Measurements from ENCODE around the gene BTNL3.
"Not testable (repeated sequence)": the region's sequence is repeated elsewhere in the genome, so short reads cannot be mapped to it uniquely, and the experiment has no call there.

Gene BTNL3

GRCh38 chr5:181024245-181025064 is 35.8 kb downstream of the BTNL3 start:
- peak; percentile 14 for DNase-seq

- no peak for DNase-seq
Measured at GRCh38 chr5:181027452-181028031, 38.9 kb downstream of the BTNL3 start.

DNA sequence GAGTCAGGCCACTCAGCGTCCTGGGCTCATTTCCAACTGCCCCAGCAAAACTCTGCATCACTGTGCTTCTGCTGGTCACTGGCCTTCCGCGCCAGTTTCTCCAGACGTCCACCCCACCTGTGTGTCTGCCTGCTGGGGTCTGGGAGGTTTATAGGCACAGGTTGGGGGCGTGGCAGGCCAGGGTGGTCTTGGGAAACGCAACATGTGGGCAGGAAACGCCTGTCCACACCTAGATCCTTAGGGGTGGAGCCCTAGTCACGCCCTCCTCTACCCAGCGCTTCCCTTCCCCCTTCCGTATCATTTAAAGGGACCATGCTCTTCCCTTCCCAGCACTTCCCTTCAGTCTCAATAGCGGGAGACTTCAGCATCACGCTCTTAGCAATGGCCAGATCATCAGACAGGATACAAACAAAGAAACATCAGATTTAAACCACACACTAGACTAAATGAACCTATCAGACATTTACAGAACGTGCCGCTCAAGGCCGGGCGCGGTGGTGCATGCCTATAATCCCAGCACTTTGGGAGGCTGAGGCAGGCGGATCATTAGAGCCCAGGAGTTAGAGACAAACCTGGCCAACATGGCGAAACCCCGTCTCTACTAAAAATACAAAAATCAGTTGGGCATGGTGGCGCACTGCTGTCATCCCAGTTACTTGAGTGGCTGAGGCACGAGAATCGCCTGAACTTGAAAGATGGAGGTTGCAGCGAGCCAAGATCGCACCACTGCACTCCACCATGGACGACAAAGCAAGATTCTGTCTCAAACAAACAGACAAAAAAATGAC is 39.6 kb downstream of the BTNL3 start:
- no peak for DNase-seq

DNA sequence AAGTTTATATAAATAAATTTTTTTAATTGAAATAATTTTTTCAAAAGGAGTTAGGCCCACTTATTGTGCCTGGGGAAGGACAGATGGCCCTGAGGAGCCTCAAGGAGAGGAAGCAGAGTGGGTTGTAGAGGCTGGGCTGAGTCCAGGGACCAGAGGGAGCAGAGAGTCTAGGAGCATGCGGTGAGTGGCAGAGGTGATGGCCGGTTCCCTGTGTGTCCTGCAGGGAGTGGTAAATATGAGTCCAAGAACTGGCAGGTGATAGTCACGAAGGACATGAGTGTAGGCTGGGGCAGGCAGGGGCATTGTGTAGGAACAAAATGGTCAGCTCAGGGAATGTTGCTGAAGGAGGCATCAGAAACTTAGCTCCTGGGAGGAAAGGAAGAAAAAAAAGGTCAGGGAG is 43.1 kb downstream of the BTNL3 start:
- DNase-seq: no peak

- DNase-seq: no peak
Measured at GRCh38 chr5:181035991-181036815, 47.6 kb downstream of the BTNL3 start.

GRCh38 chr5:181036816-181037364 is 48.2 kb downstream of the BTNL3 start:
- no peak for DNase-seq

GRCh38 chr5:181037365-181037861 is 48.8 kb downstream of the BTNL3 start:
- DNase-seq: no peak

- no peak for DNase-seq
Measured at GRCh38 chr5:181039471-181039870, 50.8 kb downstream of the BTNL3 start.

DNA sequence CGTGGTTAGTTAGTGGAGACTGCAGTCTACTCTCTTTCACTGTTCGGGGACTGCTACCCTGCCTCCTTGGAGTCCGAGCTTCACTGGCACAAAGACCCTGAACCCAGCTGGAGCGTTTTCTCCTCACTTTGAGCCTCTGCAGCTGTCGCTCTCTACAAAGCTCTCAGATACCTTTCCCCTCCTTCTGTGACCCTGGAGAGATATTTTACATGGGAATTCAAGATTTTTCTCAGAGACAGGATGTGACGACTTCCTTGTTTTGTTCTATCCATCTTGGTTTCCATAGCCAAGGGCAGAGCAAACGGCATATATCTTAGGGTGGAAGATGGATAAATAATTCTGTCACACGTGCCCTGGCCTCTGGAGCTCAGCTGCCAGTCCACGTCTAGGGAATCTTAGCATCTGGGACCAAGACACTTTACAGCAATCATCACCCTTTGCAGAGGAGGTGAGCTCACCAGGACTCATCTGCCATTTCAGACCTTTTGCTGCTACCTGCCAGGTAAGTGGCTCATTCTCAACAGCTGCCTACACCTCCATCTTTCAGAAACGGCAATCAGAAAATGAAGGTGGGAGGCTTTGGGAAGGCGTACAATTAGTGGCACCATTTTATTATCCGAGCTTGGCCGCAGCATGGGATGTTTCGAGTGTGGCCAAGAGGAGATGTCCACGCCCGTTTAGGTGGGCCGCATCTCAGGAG is 51.4 kb downstream of the BTNL3 start, which contains the start of gene BTNL9:
TSS of gene BTNL9 (plus strand) at position 336 of the 700 bp plus-strand sequence. CDS start 5,224 bp downstream, outside the sequence.
- no peak for DNase-seq

GRCh38 chr5:181040631-181040945 is 51.9 kb downstream of the BTNL3 start:
- no peak for DNase-seq

DNA sequence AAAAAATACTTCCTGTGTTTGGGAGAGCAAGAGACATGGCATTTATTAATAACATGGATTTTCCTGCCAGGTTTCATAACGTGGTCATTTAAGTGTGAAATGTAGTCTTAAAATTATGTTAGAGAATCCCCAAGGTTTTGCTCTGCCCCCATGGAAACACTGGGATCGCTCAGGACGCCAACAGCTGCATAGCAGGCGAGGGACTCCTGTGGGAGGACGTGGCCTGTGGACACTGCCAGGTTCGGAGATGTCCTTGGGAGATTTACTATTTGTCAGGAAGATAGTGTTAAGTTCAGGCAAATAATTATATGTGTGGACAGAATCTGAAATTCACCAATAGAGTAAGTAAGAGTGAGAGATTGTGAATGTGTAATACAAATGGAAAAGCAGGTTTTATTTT is 52.4 kb downstream of the BTNL3 start:
- no peak for DNase-seq

GRCh38 chr5:181042036-181042713 is 53.5 kb downstream of the BTNL3 start:
- DNase-seq: no peak

DNA sequence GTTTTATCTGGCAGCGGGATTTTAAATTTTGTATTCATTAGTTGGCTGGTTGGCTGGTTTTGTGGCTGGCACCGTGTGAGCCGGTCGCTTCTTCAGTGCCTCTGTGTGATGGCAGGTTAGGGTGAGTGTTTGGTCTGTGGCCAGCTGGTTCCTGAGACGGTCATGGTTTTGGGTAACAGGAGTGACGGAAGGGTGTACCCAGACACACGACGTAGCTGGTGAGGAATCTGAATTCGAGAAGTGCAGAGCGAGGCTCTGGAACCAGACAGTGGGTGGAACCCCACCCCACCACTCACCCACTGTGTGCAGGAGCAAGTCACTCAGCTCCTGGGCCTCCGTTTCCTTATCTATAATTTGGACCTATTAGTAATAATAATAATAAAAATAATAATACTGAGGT is 54.1 kb downstream of the BTNL3 start:
- no peak for DNase-seq

- DNase-seq: no peak
Measured at GRCh38 chr5:181043285-181044092, 54.8 kb downstream of the BTNL3 start.

- no peak for DNase-seq
Measured at GRCh38 chr5:181044093-181044599, 55.5 kb downstream of the BTNL3 start.

GRCh38 chr5:181044662-181045305 is 56.1 kb downstream of the BTNL3 start:
- DNase-seq: no peak

DNA sequence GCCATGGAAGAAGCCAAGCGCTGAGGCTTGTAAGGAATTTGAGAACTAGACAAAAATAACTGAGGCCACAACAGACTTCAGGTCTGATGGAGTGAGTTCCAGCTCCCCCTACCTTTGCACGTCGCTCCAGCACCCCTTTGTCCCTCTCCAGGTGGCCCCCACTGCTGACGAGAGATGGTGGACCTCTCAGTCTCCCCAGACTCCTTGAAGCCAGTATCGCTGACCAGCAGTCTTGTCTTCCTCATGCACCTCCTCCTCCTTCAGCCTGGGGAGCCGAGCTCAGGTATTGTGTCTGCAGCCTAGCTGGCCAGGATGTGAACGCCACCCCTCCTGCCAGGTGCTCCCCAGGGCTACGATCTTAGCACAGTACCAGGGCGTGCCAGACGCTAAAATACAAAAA is 56.7 kb downstream of the BTNL3 start:
- DNase-seq: no peak

DNA sequence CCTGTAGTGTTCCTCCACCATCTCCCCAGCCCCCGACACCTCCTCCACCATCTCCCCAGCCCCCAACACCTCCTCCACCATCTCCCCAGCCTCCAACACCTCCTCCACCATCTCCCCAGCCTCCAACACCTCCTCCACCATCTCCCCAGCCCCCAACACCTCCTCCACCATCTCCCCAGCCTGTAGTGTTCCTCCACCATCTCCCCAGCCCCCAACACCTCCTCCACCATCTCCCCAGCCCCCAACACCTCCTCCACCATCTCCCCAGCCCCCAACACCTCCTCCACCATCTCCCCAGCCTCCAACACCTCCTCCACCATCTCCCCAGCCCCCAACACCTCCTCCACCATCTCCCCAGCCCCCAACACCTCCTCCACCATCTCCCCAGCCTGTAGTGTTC is 57.2 kb downstream of the BTNL3 start:
- not testable (repeated sequence) for DNase-seq

DNA sequence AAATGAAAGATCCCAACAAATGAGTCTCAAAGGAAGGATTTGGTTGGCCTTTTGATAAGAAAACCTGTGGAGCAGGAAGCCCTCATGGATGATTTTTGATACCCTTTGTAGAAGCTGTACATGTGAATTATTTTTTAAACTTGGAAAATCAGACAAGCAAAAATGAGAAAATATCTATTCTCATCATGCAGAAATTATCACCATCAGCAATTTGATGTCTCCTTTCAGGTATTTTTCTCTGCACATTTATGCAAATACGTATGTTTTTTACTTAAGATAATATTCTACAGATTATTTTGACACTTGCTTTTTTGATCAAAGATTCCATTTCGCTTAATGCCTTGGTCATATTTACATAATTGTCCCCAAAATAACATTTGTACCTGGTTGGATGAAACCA is 58.6 kb downstream of the BTNL3 start:
- DNase-seq: no peak

GRCh38 chr5:181047921-181048320 is 59.3 kb downstream of the BTNL3 start:
- no peak for DNase-seq

All from NCI-H345 (cell line).